Measurements from ENCODE around the gene DLG1.

DLG1 gene

DNA sequence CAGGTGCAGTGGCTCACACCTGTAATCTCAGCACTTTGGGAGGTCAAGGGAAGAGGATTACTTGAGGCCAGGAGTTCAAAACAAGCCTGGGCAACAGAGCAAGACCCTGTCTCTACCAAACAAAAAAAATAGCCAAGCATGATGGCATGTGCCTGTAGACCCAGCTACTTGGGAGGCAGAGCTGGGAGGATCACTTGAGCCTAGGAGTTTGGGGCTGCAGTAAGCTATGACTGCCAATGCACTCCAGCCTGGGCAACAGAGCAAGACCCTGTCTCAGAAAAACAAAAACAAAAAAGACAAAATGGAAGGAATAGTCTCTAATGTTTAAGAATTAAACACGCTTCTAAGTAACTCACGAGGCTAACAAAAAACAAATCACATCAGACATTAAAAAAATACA lies 106.5 kb downstream of the DLG1 start:
- no peak overlapping the region for H3K9ac ChIP-seq (ENCODE audit: insufficient read length, low read depth)

DNA sequence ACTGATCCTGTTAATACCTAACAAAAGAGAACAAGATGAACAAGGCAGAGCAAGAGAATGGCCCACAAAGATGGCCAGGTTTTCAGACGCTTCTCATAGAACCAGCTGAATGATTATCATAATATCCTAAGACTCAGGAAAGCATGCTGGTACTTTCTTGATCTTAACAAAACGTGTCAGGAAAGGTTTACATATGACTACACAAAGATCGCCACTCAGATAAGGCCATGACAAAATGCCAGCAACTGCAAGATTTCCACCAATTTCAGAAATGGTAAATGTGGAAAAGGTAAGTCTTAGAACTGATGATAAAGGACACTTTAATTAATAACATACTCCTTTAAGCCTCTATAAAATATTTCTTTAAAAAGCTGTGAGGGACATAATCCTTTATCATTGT lies 108.8 kb downstream of the DLG1 start:
- Histone ChIP-seq H3K27me3 (ENCODE audit: insufficient read depth, insufficient read length) (no peaks in the 10 kb centered on the region), H3K36me3 (ENCODE audit: insufficient read depth, insufficient read length, low read length) (peaks cover 11% of the 10 kb centered on the region), H3K4me3 (ENCODE audit: insufficient read length, low read depth) (no peak overlapping the region), H3K9me3 (ENCODE audit: insufficient read depth, low read length) (no peaks in the 10 kb centered on the region), H3K4me1 (ENCODE audit: insufficient read depth, insufficient read length) (no peaks in the 10 kb centered on the region), H3K9ac (ENCODE audit: insufficient read length, low read depth) (no peak overlapping the region)
- no peak for DNase-seq (ENCODE audit: low read depth, low spot score)
- TF ChIP-seq YY1 (IDR thresholded peaks at IDR 0.05; ENCODE audit: insufficient read depth, insufficient read length) (no peak), ZNF274 (IDR thresholded peaks at IDR 0.05; ENCODE audit: low read depth, low read length) (no peak), SUZ12 (IDR thresholded peaks at IDR 0.05; ENCODE audit: extremely low read depth, insufficient read depth, insufficient read length) (no peak)

More for the DNA sequence above, 106.5 kb downstream of the DLG1 start:
- no peaks in the 10 kb centered on the region for H3K9me3 ChIP-seq (ENCODE audit: insufficient read depth, low read length)
- no peak for TF ChIP-seq YY1 (IDR thresholded peaks at IDR 0.05; ENCODE audit: insufficient read depth, insufficient read length)
- TF ChIP-seq SUZ12 (IDR thresholded peaks at IDR 0.05; ENCODE audit: extremely low read depth, insufficient read depth, insufficient read length), result no peak
- no peak for TF ChIP-seq ZNF274 (IDR thresholded peaks at IDR 0.05; ENCODE audit: low read depth, low read length)
- H3K36me3 ChIP-seq (ENCODE audit: insufficient read depth, insufficient read length, low read length), result peaks cover 11% of the 10 kb centered on the region
- no peaks in the 10 kb centered on the region for H3K4me1 ChIP-seq (ENCODE audit: insufficient read depth, insufficient read length)
- DNase-seq (ENCODE audit: low read depth, low spot score), result no peak
- H3K4me3 ChIP-seq (ENCODE audit: insufficient read length, low read depth), result no peak overlapping the region
- H3K27me3 ChIP-seq (ENCODE audit: insufficient read depth, insufficient read length), result no peaks in the 10 kb centered on the region

DNA sequence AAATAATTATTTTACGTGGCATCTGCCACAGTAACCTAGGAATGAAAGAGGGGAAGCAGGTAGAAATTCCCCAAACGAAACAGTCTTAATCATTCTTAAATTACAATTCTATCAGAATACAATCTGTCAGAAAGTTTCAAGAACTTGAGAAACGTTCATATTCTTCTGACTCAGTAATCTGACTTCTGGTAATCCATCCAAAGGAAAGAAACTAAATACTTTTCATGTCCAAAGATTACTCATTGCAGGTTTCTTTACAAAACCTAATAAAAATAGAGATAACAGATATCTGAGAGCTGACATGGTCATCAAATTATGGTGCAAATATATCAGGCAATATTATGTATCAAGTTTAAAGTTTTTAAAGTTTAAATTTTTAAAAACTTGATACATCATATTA lies 109.4 kb downstream of the DLG1 start:
- DNase-seq (ENCODE audit: low read depth, low spot score), result no peak
- no peak overlapping the region for H3K9ac ChIP-seq (ENCODE audit: insufficient read length, low read depth)
- no peak overlapping the region for H3K4me3 ChIP-seq (ENCODE audit: insufficient read length, low read depth)
- no peaks in the 10 kb centered on the region for H3K9me3 ChIP-seq (ENCODE audit: insufficient read depth, low read length)
- H3K4me1 ChIP-seq (ENCODE audit: insufficient read depth, insufficient read length), result no peaks in the 10 kb centered on the region
- TF ChIP-seq ZNF274 (IDR thresholded peaks at IDR 0.05; ENCODE audit: low read depth, low read length) (no peak), SUZ12 (IDR thresholded peaks at IDR 0.05; ENCODE audit: extremely low read depth, insufficient read depth, insufficient read length) (no peak), YY1 (IDR thresholded peaks at IDR 0.05; ENCODE audit: insufficient read depth, insufficient read length) (no peak)
- H3K27me3 ChIP-seq (ENCODE audit: insufficient read depth, insufficient read length), result no peaks in the 10 kb centered on the region
- H3K36me3 ChIP-seq (ENCODE audit: insufficient read depth, insufficient read length, low read length), result peaks cover 6% of the 10 kb centered on the region

DNA sequence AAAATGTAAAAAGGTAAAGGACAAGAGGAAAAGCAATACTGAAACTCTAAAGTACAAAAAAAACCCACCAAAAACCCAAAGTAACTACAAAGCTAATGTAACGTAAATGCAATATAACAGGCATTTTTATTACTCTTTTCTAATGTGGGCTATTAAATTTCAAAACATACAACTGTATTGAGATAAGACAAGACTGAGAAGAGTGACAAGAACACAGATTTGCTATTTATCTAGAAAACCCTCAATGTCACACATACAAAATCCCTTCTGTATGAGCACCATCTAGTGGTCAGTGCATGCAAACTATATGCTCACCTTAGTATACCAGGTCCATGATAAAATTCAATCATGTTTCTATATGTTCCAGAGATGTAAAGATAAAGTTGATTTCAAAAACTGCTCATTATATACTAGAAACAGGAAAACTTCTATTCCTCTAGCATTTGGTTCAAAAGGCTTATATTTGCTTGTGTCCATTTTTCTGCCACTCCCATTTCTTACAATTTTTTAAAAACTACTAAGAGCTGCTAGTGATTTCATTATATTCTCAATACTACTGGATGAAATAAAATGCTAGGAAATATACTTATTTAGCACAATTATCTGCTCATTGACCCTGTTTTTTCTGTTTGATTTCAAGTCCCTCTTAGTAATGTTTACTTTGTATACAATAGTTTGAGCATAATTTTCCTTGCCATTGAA lies 111.4 kb downstream of the DLG1 start:
- Histone ChIP-seq H3K36me3 (ENCODE audit: insufficient read depth, insufficient read length, low read length) (peaks cover 8% of the 10 kb centered on the region), H3K9ac (ENCODE audit: insufficient read length, low read depth) (no peak overlapping the region), H3K27me3 (ENCODE audit: insufficient read depth, insufficient read length) (no peaks in the 10 kb centered on the region), H3K9me3 (ENCODE audit: insufficient read depth, low read length) (no peaks in the 10 kb centered on the region), H3K4me3 (ENCODE audit: insufficient read length, low read depth) (no peak overlapping the region), H3K4me1 (ENCODE audit: insufficient read depth, insufficient read length) (no peaks in the 10 kb centered on the region)
- TF ChIP-seq ZNF274 (IDR thresholded peaks at IDR 0.05; ENCODE audit: low read depth, low read length) (no peak), SUZ12 (IDR thresholded peaks at IDR 0.05; ENCODE audit: extremely low read depth, insufficient read depth, insufficient read length) (no peak), YY1 (IDR thresholded peaks at IDR 0.05; ENCODE audit: insufficient read depth, insufficient read length) (no peak)
- no peak for DNase-seq (ENCODE audit: low read depth, low spot score)

DNA sequence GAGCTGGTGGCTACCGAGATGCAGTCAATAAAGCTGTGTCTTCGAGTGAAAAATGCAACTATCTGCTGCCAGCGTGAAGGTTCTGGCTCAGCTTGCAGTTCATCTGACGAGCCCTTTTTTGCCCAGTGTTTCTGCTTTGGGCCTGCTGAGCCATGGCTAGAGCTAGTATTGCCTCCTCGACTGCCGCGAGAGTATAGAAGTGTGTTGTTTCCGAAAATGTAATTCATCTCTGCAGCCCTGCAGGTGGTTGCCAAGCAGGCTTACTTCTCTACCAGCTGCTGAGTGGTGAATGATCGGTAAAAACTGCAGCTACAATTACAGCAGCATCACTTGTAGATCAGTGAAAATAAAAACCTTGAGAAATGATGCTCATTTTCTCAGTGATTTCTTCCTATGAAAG lies 114.8 kb downstream of the DLG1 start:
- peaks cover 5% of the 10 kb centered on the region for H3K36me3 ChIP-seq (ENCODE audit: insufficient read depth, insufficient read length, low read length)
- no peak overlapping the region for H3K4me3 ChIP-seq (ENCODE audit: insufficient read length, low read depth)
- no peak overlapping the region for H3K9ac ChIP-seq (ENCODE audit: insufficient read length, low read depth)
- TF ChIP-seq SUZ12 (IDR thresholded peaks at IDR 0.05; ENCODE audit: extremely low read depth, insufficient read depth, insufficient read length), result no peak
- TF ChIP-seq YY1 (IDR thresholded peaks at IDR 0.05; ENCODE audit: insufficient read depth, insufficient read length), result no peak
- no peak for TF ChIP-seq ZNF274 (IDR thresholded peaks at IDR 0.05; ENCODE audit: low read depth, low read length)
- H3K27me3 ChIP-seq (ENCODE audit: insufficient read depth, insufficient read length), result no peaks in the 10 kb centered on the region
- no peaks in the 10 kb centered on the region for H3K9me3 ChIP-seq (ENCODE audit: insufficient read depth, low read length)
- no peak for DNase-seq (ENCODE audit: low read depth, low spot score)
- no peaks in the 10 kb centered on the region for H3K4me1 ChIP-seq (ENCODE audit: insufficient read depth, insufficient read length)

DNA sequence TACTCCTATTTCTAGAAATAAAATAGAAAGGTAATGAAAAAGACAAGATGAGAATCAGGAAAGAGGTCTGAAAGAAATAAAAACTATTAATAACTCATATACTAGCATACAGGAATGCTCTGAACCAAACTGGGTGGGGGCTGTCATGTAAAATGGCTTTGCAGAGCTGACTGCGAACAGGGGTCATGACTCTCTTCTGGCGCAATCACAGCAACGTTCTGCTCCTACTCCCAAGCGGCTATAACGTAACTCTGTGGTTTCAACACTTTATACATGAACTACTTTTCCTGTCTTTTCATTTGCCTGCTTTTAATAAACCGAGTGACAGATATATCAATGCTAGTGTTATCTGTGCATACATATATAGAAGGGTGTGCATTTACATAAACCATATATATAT lies 116.7 kb downstream of the DLG1 start:
- TF ChIP-seq YY1 (IDR thresholded peaks at IDR 0.05; ENCODE audit: insufficient read depth, insufficient read length) (no peak), ZNF274 (IDR thresholded peaks at IDR 0.05; ENCODE audit: low read depth, low read length) (no peak), SUZ12 (IDR thresholded peaks at IDR 0.05; ENCODE audit: extremely low read depth, insufficient read depth, insufficient read length) (no peak)
- no peak overlapping the region for H3K9ac ChIP-seq (ENCODE audit: insufficient read length, low read depth)
- H3K4me1 ChIP-seq (ENCODE audit: insufficient read depth, insufficient read length), result no peaks in the 10 kb centered on the region
- no peak overlapping the region for H3K4me3 ChIP-seq (ENCODE audit: insufficient read length, low read depth)
- no peaks in the 10 kb centered on the region for H3K27me3 ChIP-seq (ENCODE audit: insufficient read depth, insufficient read length)
- peaks cover 5% of the 10 kb centered on the region for H3K36me3 ChIP-seq (ENCODE audit: insufficient read depth, insufficient read length, low read length)
- no peak for DNase-seq (ENCODE audit: low read depth, low spot score)
- H3K9me3 ChIP-seq (ENCODE audit: insufficient read depth, low read length), result no peaks in the 10 kb centered on the region

DNA sequence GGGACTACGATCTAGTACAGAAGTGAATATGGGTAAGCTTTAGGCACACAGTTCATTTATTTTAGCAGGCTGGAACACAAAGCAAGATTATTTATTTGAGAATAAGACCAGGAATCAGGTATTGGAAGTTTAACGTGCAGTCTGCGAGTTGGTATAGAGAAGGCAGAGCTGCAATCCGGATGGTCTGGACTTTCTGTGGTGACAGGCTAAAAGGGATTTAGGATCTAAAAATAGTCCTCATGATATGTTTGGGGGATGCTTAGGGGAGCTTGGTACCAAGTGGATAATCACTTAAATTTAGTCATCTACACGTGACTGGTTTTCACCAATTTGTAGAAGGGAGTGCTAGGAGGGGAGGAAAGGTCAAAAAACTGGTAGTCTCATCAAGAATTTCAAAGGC lies 119.4 kb downstream of the DLG1 start:
- H3K4me1 ChIP-seq (ENCODE audit: insufficient read depth, insufficient read length), result no peaks in the 10 kb centered on the region
- DNase-seq (ENCODE audit: low read depth, low spot score), result no peak
- H3K9ac ChIP-seq (ENCODE audit: insufficient read length, low read depth), result no peak overlapping the region
- H3K9me3 ChIP-seq (ENCODE audit: insufficient read depth, low read length), result no peaks in the 10 kb centered on the region
- TF ChIP-seq SUZ12 (IDR thresholded peaks at IDR 0.05; ENCODE audit: extremely low read depth, insufficient read depth, insufficient read length) (no peak), YY1 (IDR thresholded peaks at IDR 0.05; ENCODE audit: insufficient read depth, insufficient read length) (no peak), ZNF274 (IDR thresholded peaks at IDR 0.05; ENCODE audit: low read depth, low read length) (no peak)
- H3K4me3 ChIP-seq (ENCODE audit: insufficient read length, low read depth), result no peak overlapping the region
- no peaks in the 10 kb centered on the region for H3K27me3 ChIP-seq (ENCODE audit: insufficient read depth, insufficient read length)
- H3K36me3 ChIP-seq (ENCODE audit: insufficient read depth, insufficient read length, low read length), result peaks cover 5% of the 10 kb centered on the region
